Adipocyte (in vitro differentiated cells): ENCODE data around the gene CNIH3.

Experiments used
- DNase-seq: peaks from one replicate; pipeline ENCODE4 v3.0.0-alpha.2; 2015; ENCODE audit warnings: low read depth
- H3K27me3 ChIP-seq: replicated peaks from 2 replicates; pipeline ENCODE4 v1.7.0; 2013; ENCODE audit warnings: mild to moderate bottlenecking, low read length, moderate library complexity; ENCODE audit not compliant: control insufficient read depth, insufficient read depth
- H3K36me3 ChIP-seq: 2 replicates; pipeline ENCODE4 v1.7.0; 2013; ENCODE audit warnings: low read length, mild to moderate bottlenecking, moderate library complexity; ENCODE audit not compliant: control insufficient read depth, insufficient read depth, severe bottlenecking
- H3K4me1 ChIP-seq: 2 replicates; pipeline ENCODE4 v1.7.0; 2013; ENCODE audit warnings: mild to moderate bottlenecking, low read length, moderate library complexity; ENCODE audit not compliant: control insufficient read depth, insufficient read depth
- H3K4me3 ChIP-seq: 2 replicates; pipeline ENCODE4 v1.7.0; 2013; ENCODE audit warnings: mild to moderate bottlenecking, low read length, moderate library complexity
- H3K9ac ChIP-seq: 2 replicates; pipeline ENCODE4 v1.7.0; 2013; ENCODE audit warnings: mild to moderate bottlenecking, low read length, moderate library complexity
- H3K9me3 ChIP-seq: 2 replicates; pipeline ENCODE4 v1.7.0; 2013; ENCODE audit warnings: mild to moderate bottlenecking, low read length, moderate library complexity; ENCODE audit not compliant: control insufficient read depth

Gene CNIH3

GRCh38 chr1:224763126-224763775 is 147.1 kb downstream of the CNIH3 start:
- Histone ChIP-seq H3K9ac (no peak overlapping the region), H3K4me3 (no peak overlapping the region), H3K27me3 (no peaks in the 10 kb centered on the region), H3K4me1 (peaks cover 39% of the 10 kb centered on the region), H3K36me3 (no peaks in the 10 kb centered on the region), H3K9me3 (peaks cover 11% of the 10 kb centered on the region)
- no peak for DNase-seq

- H3K9me3 ChIP-seq = no peaks in the 10 kb centered on the region
- no peak overlapping the region for H3K9ac ChIP-seq
- no peaks in the 10 kb centered on the region for H3K27me3 ChIP-seq
- peaks cover 33% of the 10 kb centered on the region for H3K4me1 ChIP-seq
- DNase-seq = no peak
- H3K4me3 ChIP-seq = no peak overlapping the region
- no peaks in the 10 kb centered on the region for H3K36me3 ChIP-seq
Measured at GRCh38 chr1:224766266-224766665, 150.1 kb downstream of the CNIH3 start.

GRCh38 chr1:224767031-224767430 is 150.9 kb downstream of the CNIH3 start:
- no peak overlapping the region for H3K4me3 ChIP-seq
- H3K9me3 ChIP-seq = no peaks in the 10 kb centered on the region
- no peaks in the 10 kb centered on the region for H3K36me3 ChIP-seq
- no peak for DNase-seq
- peaks cover 27% of the 10 kb centered on the region for H3K4me1 ChIP-seq
- H3K27me3 ChIP-seq = no peaks in the 10 kb centered on the region
- no peak overlapping the region for H3K9ac ChIP-seq

- Histone ChIP-seq H3K4me1 (peaks cover 21% of the 10 kb centered on the region), H3K9ac (no peak overlapping the region), H3K9me3 (no peaks in the 10 kb centered on the region), H3K27me3 (no peaks in the 10 kb centered on the region), H3K36me3 (no peaks in the 10 kb centered on the region), H3K4me3 (no peak overlapping the region)
- no peak for DNase-seq
Measured at GRCh38 chr1:224767676-224768075, 151.6 kb downstream of the CNIH3 start.

- DNase-seq = no peak
- peaks cover 14% of the 10 kb centered on the region for H3K4me1 ChIP-seq
- H3K4me3 ChIP-seq = no peak overlapping the region
- no peaks in the 10 kb centered on the region for H3K9me3 ChIP-seq
- no peak overlapping the region for H3K9ac ChIP-seq
- H3K36me3 ChIP-seq = no peaks in the 10 kb centered on the region
- no peaks in the 10 kb centered on the region for H3K27me3 ChIP-seq
Measured at GRCh38 chr1:224768971-224769370, 152.9 kb downstream of the CNIH3 start.

GRCh38 chr1:224769452-224770335 is 153.6 kb downstream of the CNIH3 start:
- H3K9ac ChIP-seq = no peak overlapping the region
- peak; percentile 15 for DNase-seq
- peak overlapping the region; percentile 9 for H3K4me3 ChIP-seq
- no peaks in the 10 kb centered on the region for H3K9me3 ChIP-seq
- H3K4me1 ChIP-seq = peaks cover 14% of the 10 kb centered on the region
- no peaks in the 10 kb centered on the region for H3K27me3 ChIP-seq
- H3K36me3 ChIP-seq = no peaks in the 10 kb centered on the region

GRCh38 chr1:224770336-224770693 is 154.2 kb downstream of the CNIH3 start:
- Histone ChIP-seq H3K9ac (no peak overlapping the region), H3K4me3 (peak overlapping the region; percentile 9), H3K4me1 (peaks cover 14% of the 10 kb centered on the region), H3K36me3 (no peaks in the 10 kb centered on the region), H3K27me3 (no peaks in the 10 kb centered on the region), H3K9me3 (no peaks in the 10 kb centered on the region)
- peak; percentile 82 for DNase-seq

GRCh38 chr1:224773646-224774045 is 157.5 kb downstream of the CNIH3 start:
- Histone ChIP-seq H3K4me3 (no peak overlapping the region), H3K9me3 (no peaks in the 10 kb centered on the region), H3K27me3 (no peaks in the 10 kb centered on the region), H3K4me1 (peaks cover 14% of the 10 kb centered on the region), H3K9ac (no peak overlapping the region), H3K36me3 (no peaks in the 10 kb centered on the region)
- no peak for DNase-seq

GRCh38 chr1:224774378-224774777 is 158.3 kb downstream of the CNIH3 start:
- H3K4me1 ChIP-seq = peaks cover 14% of the 10 kb centered on the region
- H3K4me3 ChIP-seq = no peak overlapping the region
- no peak for DNase-seq

GRCh38 chr1:224777180-224777579 is 161.1 kb downstream of the CNIH3 start:
- Histone ChIP-seq H3K9ac (no peak overlapping the region), H3K36me3 (no peaks in the 10 kb centered on the region), H3K4me1 (no peaks in the 10 kb centered on the region), H3K4me3 (no peak overlapping the region), H3K9me3 (no peaks in the 10 kb centered on the region), H3K27me3 (no peaks in the 10 kb centered on the region)
- DNase-seq = no peak

More at GRCh38 chr1:224774378-224774777, 158.3 kb downstream of the CNIH3 start:
- Histone ChIP-seq H3K27me3 (no peaks in the 10 kb centered on the region), H3K9me3 (no peaks in the 10 kb centered on the region), H3K9ac (no peak overlapping the region), H3K36me3 (no peaks in the 10 kb centered on the region)

GRCh38 chr1:224779536-224779935 is 163.4 kb downstream of the CNIH3 start:
- H3K9ac ChIP-seq = no peak overlapping the region
- no peaks in the 10 kb centered on the region for H3K27me3 ChIP-seq
- H3K4me1 ChIP-seq = peaks cover 4% of the 10 kb centered on the region
- no peak overlapping the region for H3K4me3 ChIP-seq
- no peak for DNase-seq
- H3K36me3 ChIP-seq = no peaks in the 10 kb centered on the region
- H3K9me3 ChIP-seq = no peaks in the 10 kb centered on the region
